Ecto neural progenitor cell (in vitro differentiated cells): ENCODE results near the gene E2F4.

ENCODE experiments used
- DNase-seq: peaks from one replicate; pipeline ENCODE4 v3.0.0-alpha.2; 2018; ENCODE audit warnings: low spot score

The E2F4 gene, protein sequence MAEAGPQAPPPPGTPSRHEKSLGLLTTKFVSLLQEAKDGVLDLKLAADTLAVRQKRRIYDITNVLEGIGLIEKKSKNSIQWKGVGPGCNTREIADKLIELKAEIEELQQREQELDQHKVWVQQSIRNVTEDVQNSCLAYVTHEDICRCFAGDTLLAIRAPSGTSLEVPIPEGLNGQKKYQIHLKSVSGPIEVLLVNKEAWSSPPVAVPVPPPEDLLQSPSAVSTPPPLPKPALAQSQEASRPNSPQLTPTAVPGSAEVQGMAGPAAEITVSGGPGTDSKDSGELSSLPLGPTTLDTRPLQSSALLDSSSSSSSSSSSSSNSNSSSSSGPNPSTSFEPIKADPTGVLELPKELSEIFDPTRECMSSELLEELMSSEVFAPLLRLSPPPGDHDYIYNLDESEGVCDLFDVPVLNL

DNA sequence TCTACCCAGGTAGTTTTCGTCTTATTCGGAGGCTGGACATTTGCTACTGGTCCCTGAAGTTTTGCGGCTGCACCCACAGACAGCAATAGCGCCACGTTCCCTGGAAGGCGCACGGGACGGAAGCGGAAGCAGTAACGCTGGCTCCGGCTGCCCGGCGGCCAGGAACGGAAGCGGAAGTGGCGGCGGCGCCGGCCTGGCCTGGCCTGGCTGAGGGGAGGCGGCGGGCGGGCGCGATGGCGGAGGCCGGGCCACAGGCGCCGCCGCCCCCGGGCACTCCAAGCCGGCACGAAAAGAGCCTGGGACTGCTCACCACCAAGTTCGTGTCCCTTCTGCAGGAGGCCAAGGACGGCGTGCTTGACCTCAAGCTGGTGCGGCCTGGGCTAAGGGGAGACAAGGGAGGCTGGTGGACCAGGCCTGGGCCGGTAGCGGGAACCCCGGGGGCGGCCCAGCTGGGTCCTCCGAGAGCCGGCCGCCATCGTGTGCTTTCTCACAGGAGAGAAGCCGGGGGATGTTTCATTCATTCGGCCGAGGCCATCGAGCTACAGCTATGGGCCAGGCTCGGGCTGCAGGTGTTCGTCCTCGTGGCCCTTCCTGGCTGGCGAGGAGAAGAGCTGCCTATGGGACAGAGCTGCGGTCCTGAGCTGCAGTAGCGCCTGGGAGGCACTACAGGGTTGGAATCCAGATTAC lies at the start of gene E2F4:
Gene E2F4, plus strand, starts transcription at position 161 of the 687 bp plus-strand sequence. Its CDS starts 73 bp downstream, at position 234.
- peak; percentile 90 for DNase-seq

GRCh38 chr16:67142342-67142741 lies 49.6 kb upstream of the E2F4 start:
- no peak for DNase-seq

- no peak for DNase-seq
These were observed 47.0 kb upstream of the E2F4 start for GRCh38 chr16:67144943-67145342.

- DNase-seq: no peak
These were observed 46.2 kb upstream of the E2F4 start for GRCh38 chr16:67145746-67146145.

DNA sequence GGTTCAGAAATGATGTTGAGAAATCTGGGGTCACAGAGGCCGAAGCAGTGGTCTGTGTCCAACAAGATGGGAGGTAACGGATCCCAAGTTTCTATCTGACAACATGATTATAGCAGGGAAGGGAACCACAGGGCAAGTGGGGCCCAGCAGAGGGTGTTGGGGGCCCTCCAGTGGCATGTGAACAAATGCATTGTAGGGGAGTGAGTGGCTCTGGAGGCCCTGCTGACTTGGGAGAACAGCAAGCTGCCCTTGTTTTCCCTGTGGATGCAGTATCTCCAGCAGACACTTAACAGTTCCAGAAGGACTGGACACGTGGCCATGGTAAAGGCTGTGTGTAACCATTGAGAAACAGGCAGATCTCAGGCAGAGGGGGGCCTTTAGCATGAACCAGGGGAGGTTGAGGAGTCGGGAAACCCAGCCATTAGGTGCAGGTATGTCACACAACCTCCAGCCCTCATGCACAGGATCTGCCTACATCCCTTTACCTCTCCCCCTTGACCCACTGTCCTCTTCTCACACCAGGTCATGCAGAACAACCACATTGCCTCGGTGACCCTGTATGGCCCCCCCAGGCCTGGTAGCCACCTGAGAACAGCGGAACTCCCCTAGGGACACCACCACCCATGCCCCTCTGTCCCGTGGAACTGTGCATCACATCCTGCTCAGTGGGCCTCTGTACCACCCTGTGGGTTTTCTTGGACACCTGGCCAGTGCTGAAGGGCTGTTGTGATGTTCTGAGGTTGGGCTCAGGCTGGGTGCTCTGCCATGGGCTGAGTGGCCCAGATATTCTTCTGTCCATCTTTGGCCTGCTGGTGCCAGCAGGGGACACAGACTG lies 45.2 kb upstream of the E2F4 start:
- DNase-seq: no peak

DNA sequence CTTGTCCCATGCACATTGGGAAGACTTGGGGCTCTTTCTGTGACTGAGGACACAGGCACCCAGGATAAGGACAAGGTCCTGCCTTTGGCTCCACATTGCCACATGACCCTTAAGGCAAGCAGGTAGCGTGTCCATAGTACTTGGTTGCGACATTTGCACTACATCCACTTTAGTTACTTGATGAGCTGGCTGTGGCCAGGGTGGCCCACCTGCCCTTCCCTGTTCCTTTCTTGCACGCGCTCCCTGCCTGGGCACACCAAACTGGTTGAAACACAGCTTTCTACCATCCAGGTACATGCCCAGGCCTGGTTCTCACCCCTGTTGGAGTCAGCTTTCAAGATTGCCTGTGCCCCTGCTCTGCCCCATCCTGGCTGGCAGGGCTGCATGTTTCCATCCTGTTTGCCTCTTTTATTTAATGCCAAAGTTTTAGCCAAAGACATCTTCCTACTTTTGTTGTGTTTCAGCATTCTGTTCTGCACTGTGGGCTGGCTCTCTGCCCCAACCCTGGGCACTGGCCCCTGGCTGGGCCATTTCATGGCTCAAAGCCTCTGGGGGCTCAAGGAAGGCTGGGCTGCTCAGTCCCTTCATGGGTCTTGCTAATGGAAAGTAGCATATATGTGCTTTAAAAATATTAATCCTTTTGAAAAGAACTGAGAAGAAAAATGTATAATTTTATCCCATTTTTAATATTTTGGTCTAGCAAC lies 44.4 kb upstream of the E2F4 start:
- no peak for DNase-seq

GRCh38 chr16:67148221-67148620 lies 43.7 kb upstream of the E2F4 start:
- no peak for DNase-seq

DNA sequence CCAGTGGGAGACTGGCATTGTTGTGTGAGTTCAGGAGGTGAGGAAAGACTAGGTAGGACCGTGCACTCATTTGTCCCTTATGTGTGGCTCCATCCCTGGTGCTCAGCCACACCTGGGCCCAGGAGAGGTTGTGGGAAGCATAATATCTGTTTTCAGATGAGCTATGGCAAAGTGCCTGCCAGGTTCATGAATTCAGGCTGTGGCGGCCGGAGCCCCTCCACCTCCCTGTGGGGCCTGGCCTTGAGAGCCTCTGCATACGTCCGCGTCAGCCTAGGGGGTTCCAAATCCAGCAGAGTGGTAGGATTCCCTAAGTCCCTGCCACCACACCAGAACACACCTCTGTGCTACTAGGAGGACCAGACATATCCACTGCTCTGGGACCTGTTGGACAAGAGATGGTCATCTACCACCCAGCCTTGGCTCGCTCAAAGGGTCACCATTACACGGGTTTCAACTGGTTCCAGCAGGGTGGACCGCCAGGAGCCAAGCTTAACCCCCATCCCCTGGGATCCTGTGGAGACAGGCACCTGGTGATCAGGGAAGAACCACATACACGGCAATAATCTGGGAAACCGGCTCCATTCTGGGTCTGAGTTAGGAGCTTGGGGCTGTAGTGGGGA lies 43.2 kb upstream of the E2F4 start:
- no peak for DNase-seq

DNA sequence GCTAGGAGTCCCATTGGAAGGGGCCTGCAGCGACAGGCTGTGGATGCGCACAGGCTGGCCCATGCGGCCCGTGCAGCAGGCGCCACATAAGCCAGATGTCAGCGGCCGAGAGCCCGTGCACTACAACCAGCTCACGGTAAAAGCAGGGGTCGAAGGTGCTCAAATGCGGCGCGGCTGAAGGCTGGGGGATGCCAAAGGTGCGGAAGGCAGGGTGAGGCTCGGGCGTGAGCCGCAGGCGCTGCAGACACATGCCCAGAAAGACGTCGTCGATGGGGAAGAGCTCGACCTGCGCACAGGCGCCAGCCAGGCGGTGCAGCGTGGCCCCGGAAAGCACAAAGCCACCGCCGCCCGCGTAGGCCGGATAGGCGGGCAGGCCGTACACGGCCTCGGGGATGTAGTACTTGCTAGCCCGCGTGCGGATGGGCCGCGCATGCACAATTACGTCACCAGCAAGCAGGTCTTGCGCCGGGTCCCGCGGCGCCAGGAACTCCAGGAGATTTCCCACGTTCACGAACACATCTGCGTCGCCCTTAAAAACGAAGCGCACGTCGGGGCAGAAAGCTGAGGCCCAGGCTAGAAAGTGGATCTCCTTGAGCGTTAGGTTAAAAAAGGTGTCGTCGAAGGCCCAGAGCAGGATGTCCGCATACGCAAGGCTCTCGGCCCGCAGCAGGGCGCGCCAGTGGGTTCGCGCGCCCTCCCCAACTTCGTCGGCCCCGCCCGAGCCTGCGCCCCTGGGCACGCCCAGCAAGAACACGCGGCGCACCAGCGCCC lies 42.5 kb upstream of the E2F4 start:
- no peak for DNase-seq

- DNase-seq: peak; percentile 84
These were observed 41.7 kb upstream of the E2F4 start for GRCh38 chr16:67150047-67150832.

DNA sequence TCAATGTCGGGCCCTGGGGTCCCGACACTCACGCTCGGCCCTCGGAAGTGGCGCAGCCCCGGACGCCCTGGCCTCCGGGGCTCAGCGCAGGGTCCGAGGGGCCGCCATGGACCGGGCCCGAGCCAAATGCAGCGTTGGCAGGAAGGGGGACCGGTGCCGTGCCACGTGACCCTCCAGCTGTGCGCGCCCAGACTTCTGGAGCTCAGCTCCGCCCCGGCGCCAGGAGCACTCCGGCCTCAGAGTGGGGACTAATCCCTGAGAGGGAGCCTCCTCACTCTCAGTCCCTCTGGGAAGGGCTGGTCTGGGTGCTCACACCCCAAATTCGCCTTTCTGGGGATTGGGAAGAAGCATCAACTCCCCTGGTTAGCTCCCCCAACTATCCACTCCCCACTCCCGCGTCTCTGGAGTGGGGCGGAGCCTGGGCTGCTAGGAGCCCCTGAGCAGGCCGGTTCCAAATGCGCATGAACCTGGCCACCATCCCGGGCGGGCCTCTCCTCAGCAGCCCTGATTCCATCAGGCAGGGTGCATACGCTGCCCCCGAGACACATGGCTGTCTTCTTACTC lies 41.0 kb upstream of the E2F4 start, which contains the start of gene B3GNT9:
Gene B3GNT9, minus strand, starts transcription at position 166 of the 564 bp plus-strand sequence. CDS start 513 bp downstream, outside the sequence.
- no peak for DNase-seq

DNA sequence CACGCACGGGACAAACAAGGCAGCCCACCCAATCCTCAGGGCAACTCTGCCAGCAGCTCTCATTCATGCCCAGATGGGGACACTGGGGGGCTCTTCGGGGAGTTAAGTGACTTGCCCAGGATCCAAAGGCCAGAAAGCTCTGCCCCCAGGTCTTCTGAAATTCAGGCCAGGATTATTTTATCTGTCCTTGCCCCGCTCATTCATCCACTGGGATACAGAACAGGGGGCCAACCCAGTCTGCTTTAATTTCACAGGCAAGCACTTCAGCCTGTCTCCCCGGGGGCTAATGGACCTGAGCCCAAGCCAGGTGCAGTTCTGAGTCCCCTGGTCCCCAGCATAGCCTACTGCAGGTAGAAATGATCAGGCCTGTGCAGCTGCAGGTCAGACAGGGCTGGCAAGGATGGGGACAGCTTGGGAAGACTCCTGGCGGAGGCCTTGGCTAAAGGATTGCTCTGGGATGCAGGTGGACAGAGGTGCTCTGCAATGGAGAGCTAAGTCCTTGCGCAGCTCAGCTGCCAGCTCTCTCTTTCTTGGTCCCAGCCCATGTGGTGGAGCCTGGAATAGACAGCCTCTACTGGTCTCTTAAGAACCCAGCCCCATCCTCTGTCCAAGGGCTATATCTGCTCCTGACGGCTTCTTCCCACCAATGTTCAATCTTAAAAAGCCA lies 40.4 kb upstream of the E2F4 start:
- no peak for DNase-seq

- no peak for DNase-seq
These were observed 37.2 kb upstream of the E2F4 start for GRCh38 chr16:67154578-67155294.

- DNase-seq: peak; percentile 92
These were observed 36.4 kb upstream of the E2F4 start for GRCh38 chr16:67155295-67156142.

DNA sequence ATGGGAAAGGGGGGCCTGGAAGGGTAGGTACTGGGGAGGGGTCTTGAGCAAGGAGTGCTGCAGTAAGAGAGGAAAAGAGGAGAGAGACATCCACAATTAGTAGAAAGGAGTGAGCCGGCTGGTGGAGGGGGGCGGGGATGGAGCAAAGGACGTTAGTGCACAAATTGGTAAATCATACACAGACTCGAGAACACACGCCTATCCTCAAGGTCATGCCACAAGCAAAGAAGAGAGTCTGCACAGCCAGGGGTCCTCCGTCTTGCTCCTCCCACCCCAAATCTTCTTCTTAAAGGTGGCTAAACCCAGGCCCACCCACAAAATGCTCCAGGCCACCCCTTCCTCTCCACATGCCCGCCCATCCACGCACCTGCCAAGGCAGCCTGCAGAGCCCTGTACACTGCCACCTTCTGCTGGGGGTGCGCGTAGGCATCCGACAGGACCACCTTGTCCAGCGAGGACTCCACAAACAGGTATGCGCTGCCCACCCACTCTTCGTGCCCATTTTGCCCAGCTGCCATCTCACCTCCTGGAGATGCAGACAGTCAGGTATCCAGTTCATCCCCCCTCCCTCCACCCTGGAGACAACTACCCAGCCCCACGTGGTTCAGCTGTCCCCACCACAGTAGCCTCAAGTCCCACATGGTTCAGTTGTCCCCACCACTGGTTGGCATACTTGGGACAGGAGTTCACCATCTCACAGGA lies 35.7 kb upstream of the E2F4 start:
- no peak for DNase-seq

DNA sequence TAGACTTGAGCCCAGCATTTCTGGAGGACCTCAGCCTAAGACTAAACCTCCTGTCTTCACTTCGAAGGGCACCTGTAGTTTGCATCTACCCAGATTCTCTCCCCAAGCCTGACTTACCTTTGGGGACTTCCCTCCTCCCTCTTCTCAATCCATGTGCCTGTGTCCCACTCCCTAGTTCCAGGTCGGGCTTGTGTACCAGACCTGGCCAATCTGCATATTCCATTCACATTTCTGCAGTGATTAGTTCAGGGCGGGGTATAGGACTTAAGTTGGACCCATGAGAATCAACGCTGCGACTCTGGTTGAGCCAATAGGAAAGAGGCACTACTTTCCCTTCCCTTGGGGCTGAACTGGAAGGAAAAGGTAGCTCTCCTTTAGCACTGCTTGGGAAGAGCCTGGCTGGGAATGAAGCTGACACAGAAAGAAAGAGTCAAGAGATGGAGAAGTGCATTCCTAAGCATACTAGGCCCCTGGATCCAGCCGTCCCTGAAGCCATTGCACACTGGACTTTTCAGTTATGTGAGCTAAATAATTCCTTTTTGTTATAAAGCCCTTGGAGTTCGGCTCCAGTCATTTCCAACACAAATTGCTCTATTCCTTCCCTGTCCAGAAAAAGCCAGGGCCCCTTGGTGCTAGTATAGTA lies 34.7 kb upstream of the E2F4 start:
- DNase-seq: no peak
